Measurements from ENCODE around the gene KRT10. TPM values are rescaled to one million over a fixed set of nuclear protein-coding genes. Genes with fewer than 3 reads are reported as not detected.

Gene KRT10
- total RNA-seq, 1 donor from 2014 or later, result 29.9 TPM

- Histone ChIP-seq H3K36me3 (ENCODE audit: control insufficient read depth, insufficient read depth, low read length) (no peaks in the 10 kb centered on the region), H3K4me3 (ENCODE audit: low read depth, low read length) (no peak within 1 kb of the TSS), H3K27me3 (ENCODE audit: control insufficient read depth, insufficient read depth, low read length) (no peaks in the 10 kb centered on the region)
- no peak for DNase-seq (ENCODE audit: low read depth)
- TF ChIP-seq, protein P1, sequence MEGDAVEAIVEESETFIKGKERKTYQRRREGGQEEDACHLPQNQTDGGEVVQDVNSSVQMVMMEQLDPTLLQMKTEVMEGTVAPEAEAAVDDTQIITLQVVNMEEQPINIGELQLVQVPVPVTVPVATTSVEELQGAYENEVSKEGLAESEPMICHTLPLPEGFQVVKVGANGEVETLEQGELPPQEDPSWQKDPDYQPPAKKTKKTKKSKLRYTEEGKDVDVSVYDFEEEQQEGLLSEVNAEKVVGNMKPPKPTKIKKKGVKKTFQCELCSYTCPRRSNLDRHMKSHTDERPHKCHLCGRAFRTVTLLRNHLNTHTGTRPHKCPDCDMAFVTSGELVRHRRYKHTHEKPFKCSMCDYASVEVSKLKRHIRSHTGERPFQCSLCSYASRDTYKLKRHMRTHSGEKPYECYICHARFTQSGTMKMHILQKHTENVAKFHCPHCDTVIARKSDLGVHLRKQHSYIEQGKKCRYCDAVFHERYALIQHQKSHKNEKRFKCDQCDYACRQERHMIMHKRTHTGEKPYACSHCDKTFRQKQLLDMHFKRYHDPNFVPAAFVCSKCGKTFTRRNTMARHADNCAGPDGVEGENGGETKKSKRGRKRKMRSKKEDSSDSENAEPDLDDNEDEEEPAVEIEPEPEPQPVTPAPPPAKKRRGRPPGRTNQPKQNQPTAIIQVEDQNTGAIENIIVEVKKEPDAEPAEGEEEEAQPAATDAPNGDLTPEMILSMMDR (IDR thresholded peaks at IDR 0.05; ENCODE audit: insufficient read depth, low read length, poor library complexity, severe bottlenecking), result no peak
These were observed 22.6 kb downstream of the KRT10 start, which contains the start of gene KRT28 for GRCh38 chr17:40799859-40800258. KRT28 (minus strand) TSS chr17:40799959; CDS start chr17:40799893, 66 bp downstream.

- no peaks in the 10 kb centered on the region for H3K27me3 ChIP-seq (ENCODE audit: control insufficient read depth, insufficient read depth, low read length)
- no peaks in the 10 kb centered on the region for H3K36me3 ChIP-seq (ENCODE audit: control insufficient read depth, insufficient read depth, low read length)
- TF ChIP-seq, protein P1 (IDR thresholded peaks at IDR 0.05; ENCODE audit: insufficient read depth, low read length, poor library complexity, severe bottlenecking), result no peak
- H3K4me3 ChIP-seq (ENCODE audit: low read depth, low read length), result no peak overlapping the region
- no peak for DNase-seq (ENCODE audit: low read depth)
These were observed 25.6 kb downstream of the KRT10 start for GRCh38 chr17:40796846-40797245.

GRCh38 chr17:40795019-40795667, 27.3 kb downstream of the KRT10 start:
- TF ChIP-seq, protein P1 (IDR thresholded peaks at IDR 0.05; ENCODE audit: insufficient read depth, low read length, poor library complexity, severe bottlenecking), result no peak
- H3K4me3 ChIP-seq (ENCODE audit: low read depth, low read length), result no peak overlapping the region
- no peaks in the 10 kb centered on the region for H3K36me3 ChIP-seq (ENCODE audit: control insufficient read depth, insufficient read depth, low read length)
- no peaks in the 10 kb centered on the region for H3K27me3 ChIP-seq (ENCODE audit: control insufficient read depth, insufficient read depth, low read length)
- no peak for DNase-seq (ENCODE audit: low read depth)

DNA sequence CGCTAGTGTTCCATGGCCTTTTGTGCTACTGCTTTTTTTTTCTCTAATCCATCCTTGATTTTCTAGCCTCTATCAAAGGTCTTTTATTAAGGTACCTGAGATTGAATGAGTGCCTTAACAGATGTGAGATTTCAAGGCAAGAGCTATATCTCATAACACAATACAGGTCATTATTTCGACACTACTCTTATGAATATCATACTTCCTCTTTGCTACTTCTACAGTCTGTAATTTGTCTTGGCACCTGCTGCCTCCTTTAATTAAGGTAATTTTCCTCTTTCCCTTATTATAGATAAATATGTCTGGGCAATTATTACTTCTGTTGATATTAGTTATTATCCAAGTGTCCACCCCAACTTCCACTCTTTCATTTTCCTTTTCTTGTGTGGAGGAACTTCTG, 27.9 kb downstream of the KRT10 start:
- no peak overlapping the region for H3K4me3 ChIP-seq (ENCODE audit: low read depth, low read length)
- TF ChIP-seq, protein P1 (IDR thresholded peaks at IDR 0.05; ENCODE audit: insufficient read depth, low read length, poor library complexity, severe bottlenecking), result no peak
- H3K36me3 ChIP-seq (ENCODE audit: control insufficient read depth, insufficient read depth, low read length), result no peaks in the 10 kb centered on the region
- DNase-seq (ENCODE audit: low read depth), result no peak
- no peaks in the 10 kb centered on the region for H3K27me3 ChIP-seq (ENCODE audit: control insufficient read depth, insufficient read depth, low read length)

DNA sequence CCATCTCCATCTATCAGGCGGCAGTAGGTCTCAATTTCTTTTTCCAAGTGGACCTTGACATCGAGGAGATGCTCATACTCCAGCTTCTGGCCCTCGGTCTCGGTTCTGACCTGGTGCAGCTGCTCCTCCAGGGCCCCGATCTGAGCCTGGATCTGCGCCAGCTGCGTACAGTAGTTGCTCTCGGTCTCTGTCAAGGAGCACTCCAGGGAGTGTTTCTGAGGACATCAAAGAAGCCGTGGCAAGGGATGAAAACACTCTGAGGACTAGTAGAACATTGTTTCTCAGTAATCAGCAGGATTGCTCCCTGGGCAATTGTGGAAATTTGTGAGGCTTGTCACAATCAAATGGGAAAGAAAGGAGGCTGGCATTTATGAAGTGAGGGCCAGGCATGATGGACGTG, 28.6 kb downstream of the KRT10 start:
- TF ChIP-seq, protein P1 (IDR thresholded peaks at IDR 0.05; ENCODE audit: insufficient read depth, low read length, poor library complexity, severe bottlenecking), result no peak

More for the DNA sequence above, 28.6 kb downstream of the KRT10 start:
- Histone ChIP-seq H3K27me3 (ENCODE audit: control insufficient read depth, insufficient read depth, low read length) (no peaks in the 10 kb centered on the region), H3K4me3 (ENCODE audit: low read depth, low read length) (no peak overlapping the region), H3K36me3 (ENCODE audit: control insufficient read depth, insufficient read depth, low read length) (no peaks in the 10 kb centered on the region)
- no peak for DNase-seq (ENCODE audit: low read depth)
